Neuronal stem cell (in vitro differentiated cells): ENCODE results near the gene CACNG6.

Experiments used
- DNase-seq: peaks from one replicate; pipeline ENCODE4 v3.0.0-alpha.2; 2013; ENCODE audit warnings: low spot score
- H2AFZ ChIP-seq: one replicate; pipeline ENCODE4 v1.6.1; 2013; ENCODE audit warnings: mild to moderate bottlenecking, low read length, inconsistent platforms
- H2AK5ac ChIP-seq: 2 replicates; pipeline ENCODE4 v1.6.1; 2013; ENCODE audit warnings: low read depth, mild to moderate bottlenecking, inconsistent platforms, low read length, moderate library complexity, mixed read lengths
- H2BK120ac ChIP-seq: 2 replicates; pipeline ENCODE4 v1.6.1; 2013; ENCODE audit warnings: low read depth, mild to moderate bottlenecking, inconsistent platforms, low read length, moderate library complexity, mixed read lengths
- H2BK12ac ChIP-seq: one replicate; pipeline ENCODE4 v1.6.1; 2013; ENCODE audit warnings: low read length, inconsistent platforms
- H2BK15ac ChIP-seq: 2 replicates; pipeline ENCODE4 v1.6.1; 2013; ENCODE audit warnings: mild to moderate bottlenecking, low read length, inconsistent platforms, mixed read lengths
- H2BK5ac ChIP-seq: one replicate; pipeline ENCODE4 v1.6.1; 2013; ENCODE audit warnings: inconsistent platforms, mild to moderate bottlenecking, low read length, moderate library complexity
- H3K14ac ChIP-seq: one replicate; pipeline ENCODE4 v1.6.1; 2013; ENCODE audit warnings: low read length, inconsistent platforms
- H3K18ac ChIP-seq: 2 replicates; pipeline ENCODE4 v1.6.1; 2013; ENCODE audit warnings: low read length, inconsistent platforms
- H3K23ac ChIP-seq: 2 replicates; pipeline ENCODE4 v1.6.1; 2013; ENCODE audit warnings: low read depth, mild to moderate bottlenecking, mixed read lengths, low read length, inconsistent platforms; ENCODE audit not compliant: poor library complexity
- H3K27ac ChIP-seq: replicated peaks from 3 replicates; pipeline ENCODE4 v1.5.1; 2013; ENCODE audit warnings: low read length, inconsistent platforms
- H3K27me3 ChIP-seq, 3 experiments: 2 replicates each; pipeline ENCODE4 v1.6.1; 2013; ENCODE audit warnings: low read length in 3 of 3, mild to moderate bottlenecking in 2 of 3, inconsistent platforms in 1 of 3, low read depth in 1 of 3, mixed read lengths in 1 of 3, moderate library complexity in 1 of 3; ENCODE audit not compliant: control insufficient read depth in 3 of 3, insufficient read depth in 3 of 3
- H3K36me3 ChIP-seq, 2 donors: replicated peaks in 1 of 2; 2 replicates each; pipeline ENCODE4 v1.6.1; 2013; ENCODE audit warnings: low read length in 2 of 2; ENCODE audit not compliant: control insufficient read depth in 2 of 2, insufficient read depth in 2 of 2
- H3K4ac ChIP-seq: 2 replicates; pipeline ENCODE4 v1.6.1; 2013; ENCODE audit warnings: inconsistent platforms, mild to moderate bottlenecking, low read length, moderate library complexity
- H3K4me1 ChIP-seq, 2 donors: 1 replicate in 1 of 2; 2 replicates in 1 of 2; pipeline ENCODE4 v1.6.1; 2013; ENCODE audit warnings: low read length in 2 of 2, low read depth in 1 of 2; ENCODE audit not compliant: control insufficient read depth in 2 of 2, insufficient read depth in 1 of 2
- H3K4me2 ChIP-seq: one replicate; pipeline ENCODE4 v1.6.1; 2013; ENCODE audit warnings: mild to moderate bottlenecking, low read length, inconsistent platforms; ENCODE audit not compliant: insufficient read depth, poor library complexity, severe bottlenecking
- H3K4me3 ChIP-seq, 2 donors: 2 replicates each; pipeline ENCODE4 v1.5.1; 2013; ENCODE audit warnings: low read length in 2 of 2, mild to moderate bottlenecking in 2 of 2, inconsistent platforms in 1 of 2, moderate library complexity in 1 of 2
- H3K79me1 ChIP-seq: one replicate; pipeline ENCODE4 v1.6.1; 2013; ENCODE audit warnings: low read depth, mild to moderate bottlenecking, inconsistent platforms, low read length, moderate library complexity
- H3K9ac ChIP-seq: one replicate; pipeline ENCODE4 v1.6.1; 2013; ENCODE audit warnings: mild to moderate bottlenecking, low read depth, low read length, inconsistent platforms; ENCODE audit not compliant: poor library complexity
- H3K9me3 ChIP-seq, 2 donors: replicated peaks in 1 of 2; 2 replicates each; pipeline versions ENCODE3 to v1.6.1; 2013; ENCODE audit warnings: low read length in 2 of 2, mild to moderate bottlenecking in 2 of 2, inconsistent platforms in 1 of 2, low read depth in 1 of 2, mixed read lengths in 1 of 2, moderate library complexity in 1 of 2; ENCODE audit not compliant: control insufficient read depth in 2 of 2, insufficient read depth in 1 of 2
- H4K8ac ChIP-seq: one replicate; pipeline ENCODE4 v1.6.1; 2013; ENCODE audit warnings: low read depth, mild to moderate bottlenecking, inconsistent platforms, low read length, moderate library complexity
- H4K91ac ChIP-seq: one replicate; pipeline ENCODE4 v1.6.1; 2013; ENCODE audit warnings: low read length, low read depth, mild to moderate bottlenecking, inconsistent platforms; ENCODE audit not compliant: poor library complexity
- WGBS, 2 donors: extraction: QIAGEN DNeasy Blood & Tissue Kit; methylation state at CpG; one replicate each; pipeline ENCODE4 v1.1.7; 2013; ENCODE audit warnings: missing lambda C conversion rate in 2 of 2, mixed read lengths in 1 of 2; ENCODE audit not compliant: insufficient read length in 2 of 2, insufficient replicate concordance in 1 of 2; ENCODE audit errors: extremely low coverage in 2 of 2; 5-methylcytosine and 5-hydroxymethylcytosine counted together

The CACNG6 gene

DNA sequence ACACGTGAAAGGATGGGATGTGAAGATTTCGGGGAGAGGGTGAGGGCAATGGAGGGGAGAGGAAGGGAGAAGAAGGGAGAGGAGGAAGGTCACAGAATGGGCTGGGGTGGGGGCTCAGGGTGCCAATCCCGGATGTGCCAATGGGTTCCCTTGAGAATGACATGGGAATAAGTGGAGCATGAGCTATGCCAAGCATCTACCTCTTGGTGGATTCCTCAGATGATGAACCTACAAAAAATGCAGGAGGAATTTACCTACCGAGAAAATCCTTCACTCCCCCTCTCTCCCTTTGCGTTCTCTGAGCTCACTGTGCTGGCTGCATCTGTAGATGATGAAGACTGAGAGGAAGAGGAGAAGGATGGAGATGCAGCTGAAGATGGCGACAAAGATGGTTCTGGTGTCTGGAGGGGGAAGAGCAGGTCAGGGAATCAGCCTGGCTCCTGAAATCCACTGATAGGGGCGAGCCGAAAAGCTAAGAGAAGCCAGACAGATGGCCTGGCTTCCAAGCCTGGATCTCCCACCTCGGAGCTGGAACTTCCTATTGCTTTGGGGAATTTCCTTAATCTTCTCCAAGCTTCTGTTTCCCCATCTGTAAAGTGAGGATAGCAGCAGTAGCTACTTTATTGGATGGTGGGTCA is 50.7 kb downstream of the CACNG6 start:
- Histone ChIP-seq H3K18ac (peak overlapping the region; percentile 38), H3K27me3 (no peaks in the 10 kb centered on the region), H3K9me3 (no peaks in the 10 kb centered on the region), H3K14ac (no peak overlapping the region), H3K4ac (no peak overlapping the region), H2AFZ (no peak overlapping the region), H3K27ac (no peak overlapping the region), H3K4me3 (no peak overlapping the region), H3K23ac (no peak overlapping the region), H2BK12ac (no peak overlapping the region), H2BK120ac (no peak overlapping the region), H4K8ac (no peak overlapping the region), H4K91ac (no peak overlapping the region), H3K79me1 (peaks cover 2% of the 10 kb centered on the region), H2BK15ac (peak overlapping the region; percentile 39), H3K4me2 (no peak overlapping the region), H3K9ac (no peak overlapping the region), H2BK5ac (no peak overlapping the region), H2AK5ac (no peak overlapping the region), H3K36me3 (no peaks in the 10 kb centered on the region), H3K4me1 (peaks cover 0 to 5% of the 10 kb centered on the region in 2 donors)
- no peak for DNase-seq
- 100% methylated on average over 2 of the region's 9 CpGs; no CpG with 5 or more reads in 1 of the 2 donors for WGBS, 2 donors

- H2AK5ac ChIP-seq: no peak overlapping the region
- H3K4me2 ChIP-seq: no peak overlapping the region
- H3K9me3 ChIP-seq: no peaks in the 10 kb centered on the region
- no peak for DNase-seq
- no peak overlapping the region for H3K9ac ChIP-seq
- H3K4ac ChIP-seq: no peak overlapping the region
- H3K79me1 ChIP-seq: peaks cover 2% of the 10 kb centered on the region
- H3K4me3 ChIP-seq: no peak overlapping the region
- H3K36me3 ChIP-seq: no peaks in the 10 kb centered on the region
- no peak overlapping the region for H4K8ac ChIP-seq
- no peak overlapping the region for H2BK12ac ChIP-seq
- peaks cover 0 to 5% of the 10 kb centered on the region in 2 donors for H3K4me1 ChIP-seq
- no peak overlapping the region for H2BK120ac ChIP-seq
- H3K18ac ChIP-seq: no peak overlapping the region
- H3K27me3 ChIP-seq: no peaks in the 10 kb centered on the region
- H3K27ac ChIP-seq: no peak overlapping the region
- WGBS, 2 donors: no CpG with 5 or more reads among the region's 3 CpGs
- H3K14ac ChIP-seq: no peak overlapping the region
- H2BK5ac ChIP-seq: no peak overlapping the region
- no peak overlapping the region for H4K91ac ChIP-seq
- no peak overlapping the region for H2AFZ ChIP-seq
- H2BK15ac ChIP-seq: no peak overlapping the region
- no peak overlapping the region for H3K23ac ChIP-seq
These were observed 51.6 kb downstream of the CACNG6 start for GRCh38 chr19:54042989-54043388.

DNA sequence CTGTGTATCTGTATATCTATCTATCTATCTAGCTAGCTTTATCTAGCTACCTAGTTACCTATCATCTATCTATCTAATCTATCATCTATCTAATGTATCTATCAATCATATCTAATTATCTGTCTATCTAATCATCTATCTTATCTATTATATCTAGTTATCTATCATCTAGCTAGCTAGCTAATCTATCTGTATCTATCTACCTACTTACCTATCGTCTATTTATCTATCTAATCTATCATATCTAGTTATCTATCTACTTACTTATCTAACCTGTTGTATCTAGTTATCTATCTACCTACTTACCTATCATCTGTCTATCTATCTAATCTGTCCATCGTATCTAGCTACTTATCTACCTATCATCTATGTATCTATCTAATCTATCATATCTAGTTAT is 54.3 kb downstream of the CACNG6 start:
- H3K36me3 ChIP-seq: no peaks in the 10 kb centered on the region
- H3K23ac ChIP-seq: no peak overlapping the region
- peaks cover 2% of the 10 kb centered on the region for H3K79me1 ChIP-seq
- H2BK120ac ChIP-seq: no peak overlapping the region
- H2BK15ac ChIP-seq: no peak overlapping the region
- peaks cover 0 to 5% of the 10 kb centered on the region in 2 donors for H3K4me1 ChIP-seq
- no peak overlapping the region for H2AK5ac ChIP-seq
- H3K27ac ChIP-seq: no peak overlapping the region
- H4K91ac ChIP-seq: no peak overlapping the region
- H3K9ac ChIP-seq: no peak overlapping the region
- WGBS, 2 donors: 100% methylated on average over 1 of the region's 2 CpGs
- H2BK5ac ChIP-seq: no peak overlapping the region
- DNase-seq: no peak
- no peaks in the 10 kb centered on the region for H3K27me3 ChIP-seq
- no peak overlapping the region for H3K4me2 ChIP-seq
- no peak overlapping the region for H3K4me3 ChIP-seq
- no peak overlapping the region for H3K18ac ChIP-seq
- peaks cover 0 to 2% of the 10 kb centered on the region in 2 donors for H3K9me3 ChIP-seq
- no peak overlapping the region for H4K8ac ChIP-seq
- H3K14ac ChIP-seq: no peak overlapping the region
- H2BK12ac ChIP-seq: no peak overlapping the region
- no peak overlapping the region for H3K4ac ChIP-seq
- no peak overlapping the region for H2AFZ ChIP-seq

DNA sequence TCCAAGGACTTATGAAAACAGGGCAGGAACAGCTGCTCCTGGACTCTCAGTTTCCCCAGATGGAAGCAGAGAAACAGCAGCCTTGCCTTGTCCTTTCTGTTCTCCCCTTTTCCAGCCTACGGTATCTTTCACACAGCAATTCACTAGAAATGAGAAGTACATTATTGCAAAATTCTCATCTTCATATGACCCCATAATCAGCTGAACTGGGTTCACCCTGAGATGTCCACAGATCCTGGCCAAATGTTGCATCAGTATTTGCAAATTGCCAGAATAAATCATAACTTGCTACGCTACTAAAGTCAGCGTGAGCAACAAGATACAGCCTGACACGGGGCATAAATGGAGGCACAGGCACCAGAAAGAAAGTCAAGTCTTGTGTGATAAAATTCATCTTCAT is 56.2 kb downstream of the CACNG6 start:
- DNase-seq: no peak

More for the DNA sequence above, 56.2 kb downstream of the CACNG6 start:
- Histone ChIP-seq H3K36me3 (no peaks in the 10 kb centered on the region), H3K4me2 (no peak overlapping the region), H2AFZ (no peak overlapping the region), H4K91ac (no peak overlapping the region), H3K4me1 (no peaks in the 10 kb centered on the region), H3K14ac (no peak overlapping the region), H3K9me3 (peaks cover 0 to 2% of the 10 kb centered on the region in 2 donors), H2AK5ac (no peak overlapping the region), H2BK5ac (no peak overlapping the region), H2BK15ac (no peak overlapping the region), H3K27ac (no peak overlapping the region), H2BK12ac (no peak overlapping the region), H3K4me3 (no peak overlapping the region), H3K9ac (no peak overlapping the region), H2BK120ac (no peak overlapping the region), H3K18ac (no peak overlapping the region), H3K4ac (no peak overlapping the region), H3K23ac (no peak overlapping the region), H3K79me1 (peaks cover 2% of the 10 kb centered on the region), H3K27me3 (no peaks in the 10 kb centered on the region), H4K8ac (no peak overlapping the region)
- WGBS, 2 donors: no CpG with 5 or more reads among the region's 4 CpGs
